ENCODE results near the gene PPEF2.

- no peak for TF ChIP-seq EZH2 (IDR thresholded peaks at IDR 0.05; ENCODE audit: insufficient read depth, poor library complexity, severe bottlenecking)
- no peak for TF ChIP-seq EZH2phosphoT487 (IDR thresholded peaks at IDR 0.05; ENCODE audit: insufficient read depth, low read depth)
Observed at GRCh38 chr4:75849461-75849860, 52.8 kb downstream of the PPEF2 start.
